ENCODE results near the gene EPOP.

DNA sequence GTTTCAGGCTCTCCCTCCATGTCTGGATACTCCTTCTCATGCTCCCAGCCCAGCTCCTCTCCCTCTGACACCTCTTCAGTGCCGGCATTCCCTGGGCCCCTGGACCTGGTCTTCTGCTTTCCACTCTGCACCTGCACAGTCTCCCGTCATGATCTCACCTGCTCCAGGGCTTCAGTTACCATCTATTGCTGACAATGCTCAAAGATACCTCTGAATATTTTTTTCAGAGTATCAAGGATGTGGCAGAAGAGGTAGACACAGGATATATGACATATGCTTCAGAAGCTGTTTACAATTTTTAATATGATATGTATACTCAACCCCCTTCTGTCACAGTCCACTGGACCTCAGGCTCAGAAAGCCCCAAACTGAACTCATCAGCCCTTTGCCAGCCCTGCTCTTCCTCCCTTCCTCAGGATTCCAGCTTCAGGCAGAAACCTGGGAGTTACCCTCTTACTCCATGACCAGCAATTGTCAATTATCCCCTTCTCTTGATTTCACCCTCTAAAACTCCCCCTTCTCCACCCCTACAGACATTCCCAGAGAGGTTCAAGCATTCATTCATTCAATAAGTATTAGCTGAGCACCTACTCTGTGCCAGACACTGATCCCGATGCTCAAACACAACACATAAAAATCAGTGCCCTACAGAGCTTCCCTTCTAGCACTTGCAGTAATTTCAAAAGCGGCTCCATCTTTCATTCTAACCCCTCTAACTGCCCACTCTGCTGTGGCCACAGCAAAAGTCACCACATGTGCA, 22.5 kb upstream of the EPOP start:
- TF ChIP-seq, protein P1, sequence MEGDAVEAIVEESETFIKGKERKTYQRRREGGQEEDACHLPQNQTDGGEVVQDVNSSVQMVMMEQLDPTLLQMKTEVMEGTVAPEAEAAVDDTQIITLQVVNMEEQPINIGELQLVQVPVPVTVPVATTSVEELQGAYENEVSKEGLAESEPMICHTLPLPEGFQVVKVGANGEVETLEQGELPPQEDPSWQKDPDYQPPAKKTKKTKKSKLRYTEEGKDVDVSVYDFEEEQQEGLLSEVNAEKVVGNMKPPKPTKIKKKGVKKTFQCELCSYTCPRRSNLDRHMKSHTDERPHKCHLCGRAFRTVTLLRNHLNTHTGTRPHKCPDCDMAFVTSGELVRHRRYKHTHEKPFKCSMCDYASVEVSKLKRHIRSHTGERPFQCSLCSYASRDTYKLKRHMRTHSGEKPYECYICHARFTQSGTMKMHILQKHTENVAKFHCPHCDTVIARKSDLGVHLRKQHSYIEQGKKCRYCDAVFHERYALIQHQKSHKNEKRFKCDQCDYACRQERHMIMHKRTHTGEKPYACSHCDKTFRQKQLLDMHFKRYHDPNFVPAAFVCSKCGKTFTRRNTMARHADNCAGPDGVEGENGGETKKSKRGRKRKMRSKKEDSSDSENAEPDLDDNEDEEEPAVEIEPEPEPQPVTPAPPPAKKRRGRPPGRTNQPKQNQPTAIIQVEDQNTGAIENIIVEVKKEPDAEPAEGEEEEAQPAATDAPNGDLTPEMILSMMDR (IDR thresholded peaks at IDR 0.05) = no peak
- TF ChIP-seq POLR2A (IDR thresholded peaks at IDR 0.05) = no peak
